A673 (cell line): ENCODE data around the gene CACNA1G.

ENCODE experiments used
- CTCF ChIP-seq: fragments of 300-800, 200-600 bp; sonication (generic); conservative IDR thresholded peaks from 2 replicates; pipeline ENCODE4 v1.5.1; 2017; ENCODE audit warnings: low read depth, mild to moderate bottlenecking, antibody characterized with exemption, low read length, moderate library complexity, mixed read lengths
- EZH2 ChIP-seq: fragments of 200-600 bp; sonication (generic); IDR thresholded peaks from 2 replicates; pipeline ENCODE4 v1.6.1; 2017; ENCODE audit warnings: borderline replicate concordance, low read depth, mild to moderate bottlenecking, mixed read lengths, antibody characterized with exemption, low read length; ENCODE audit not compliant: poor library complexity, severe bottlenecking

DNA sequence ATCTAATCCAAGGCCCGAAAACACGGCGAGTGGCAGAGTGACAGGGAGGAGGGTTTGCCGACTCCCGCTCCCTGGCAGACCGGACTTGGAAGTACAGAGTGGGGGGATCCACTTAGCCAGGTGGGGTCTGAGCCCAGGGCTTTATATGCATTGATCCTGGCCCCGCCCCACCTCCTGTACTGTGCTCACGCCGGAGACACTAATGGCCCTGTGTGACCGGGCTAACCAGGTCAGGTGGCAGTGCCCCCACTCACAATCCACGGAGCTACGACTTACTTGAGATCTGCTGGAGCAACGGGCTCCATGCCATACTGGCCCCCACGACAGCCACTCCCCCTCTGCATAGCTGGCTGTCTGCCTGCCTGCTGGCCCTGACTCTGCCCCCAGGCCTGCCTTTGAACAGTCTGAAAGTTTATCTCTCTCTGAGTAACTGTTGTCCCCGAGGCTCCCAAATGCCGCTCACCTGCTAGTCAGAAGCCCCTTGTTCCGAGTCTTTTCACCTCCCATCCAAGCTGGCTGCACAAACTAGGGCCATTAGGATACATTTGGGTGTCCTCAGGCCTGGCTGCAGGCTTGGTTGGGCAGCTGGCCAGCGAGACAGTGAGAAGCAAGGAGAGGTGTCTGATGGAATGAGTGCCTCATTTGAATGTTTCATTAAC, 28.0 kb downstream of the CACNA1G start:
- TF ChIP-seq CTCF, result no peak
- no peak for TF ChIP-seq EZH2
